HUDEP-2 (cell line): ENCODE results near the gene CUBN.

ENCODE experiments used
- DNase-seq, 76 experiments: peaks; one replicate each; lab custom pipeline; 2025; ENCODE audit not compliant: unreplicated experiment in 76 of 76; lab: John Stamatoyannopoulos, UW

Gene CUBN

DNA sequence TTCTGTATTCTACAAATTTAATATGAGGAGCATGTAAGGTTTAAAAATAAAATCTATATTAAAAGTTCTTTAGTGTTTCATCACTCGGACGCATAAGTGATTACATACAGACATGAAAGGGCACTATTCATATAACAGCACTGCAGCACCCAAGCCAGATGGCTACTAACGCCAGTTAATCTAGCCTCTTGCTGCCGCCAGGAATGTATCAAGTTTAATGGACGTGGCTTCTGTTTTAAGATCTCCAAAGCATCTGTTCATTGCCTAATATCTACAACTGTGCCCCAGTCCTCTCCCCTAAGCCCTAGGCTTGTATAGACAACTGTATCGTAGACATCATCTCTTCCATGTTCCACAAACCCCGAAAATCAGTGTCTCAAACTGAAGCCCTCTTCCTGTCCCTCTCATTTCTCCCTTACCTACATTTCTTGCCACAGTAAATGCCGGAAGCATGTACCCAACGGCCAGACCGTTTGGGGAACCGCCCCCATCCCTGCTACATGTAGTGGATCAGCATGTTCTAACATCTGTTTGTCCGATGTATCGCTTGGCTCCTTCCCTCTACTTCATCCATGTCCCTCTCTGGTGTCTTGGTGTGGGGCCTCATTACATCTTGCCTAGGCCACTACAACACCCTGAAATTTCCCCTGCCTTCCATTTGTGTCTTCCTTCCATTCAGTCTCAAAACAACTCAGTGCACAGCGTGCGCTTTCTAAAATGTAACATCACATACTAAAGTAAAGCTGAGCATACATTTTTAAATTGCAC lies 164.9 kb downstream of the CUBN start:
- DNase-seq = no peak

DNA sequence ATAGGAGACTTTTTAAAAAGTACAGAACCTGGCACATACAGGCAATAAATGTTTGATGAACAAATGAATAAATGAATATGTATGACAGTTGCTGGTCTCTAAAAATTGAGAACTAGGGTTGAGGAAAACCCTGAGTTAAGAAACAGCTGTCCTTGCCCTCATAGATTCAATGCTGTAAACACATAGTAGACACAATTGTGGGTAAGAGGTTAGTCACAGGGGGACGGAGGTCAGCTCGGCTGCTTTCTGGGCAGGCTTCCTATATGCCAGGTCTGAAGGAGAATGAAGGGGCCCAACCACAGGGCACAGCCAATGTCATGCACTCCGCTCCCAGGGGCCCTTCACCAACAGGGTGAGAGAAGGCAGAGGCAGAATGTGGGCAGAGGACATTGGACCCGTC lies 169.1 kb downstream of the CUBN start:
- no peak for DNase-seq

DNA sequence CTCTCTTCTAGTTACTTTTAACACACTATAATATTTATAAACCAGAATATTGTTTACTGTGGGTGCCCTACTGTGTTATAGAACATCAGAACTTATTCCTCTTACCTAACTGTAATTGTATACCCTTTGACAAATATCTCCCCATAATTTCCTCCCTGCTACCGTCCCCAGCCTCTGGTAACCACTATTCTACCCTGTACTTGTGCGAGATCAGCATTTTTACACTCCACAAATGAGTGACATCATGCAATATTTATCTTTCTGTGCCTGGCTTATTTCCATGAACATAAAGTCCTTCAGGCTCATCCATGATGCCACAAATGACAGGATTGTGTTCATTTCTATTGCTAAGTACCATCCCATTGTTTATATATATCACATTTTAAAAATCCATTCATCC lies 172.6 kb downstream of the CUBN start:
- no peak for DNase-seq

DNA sequence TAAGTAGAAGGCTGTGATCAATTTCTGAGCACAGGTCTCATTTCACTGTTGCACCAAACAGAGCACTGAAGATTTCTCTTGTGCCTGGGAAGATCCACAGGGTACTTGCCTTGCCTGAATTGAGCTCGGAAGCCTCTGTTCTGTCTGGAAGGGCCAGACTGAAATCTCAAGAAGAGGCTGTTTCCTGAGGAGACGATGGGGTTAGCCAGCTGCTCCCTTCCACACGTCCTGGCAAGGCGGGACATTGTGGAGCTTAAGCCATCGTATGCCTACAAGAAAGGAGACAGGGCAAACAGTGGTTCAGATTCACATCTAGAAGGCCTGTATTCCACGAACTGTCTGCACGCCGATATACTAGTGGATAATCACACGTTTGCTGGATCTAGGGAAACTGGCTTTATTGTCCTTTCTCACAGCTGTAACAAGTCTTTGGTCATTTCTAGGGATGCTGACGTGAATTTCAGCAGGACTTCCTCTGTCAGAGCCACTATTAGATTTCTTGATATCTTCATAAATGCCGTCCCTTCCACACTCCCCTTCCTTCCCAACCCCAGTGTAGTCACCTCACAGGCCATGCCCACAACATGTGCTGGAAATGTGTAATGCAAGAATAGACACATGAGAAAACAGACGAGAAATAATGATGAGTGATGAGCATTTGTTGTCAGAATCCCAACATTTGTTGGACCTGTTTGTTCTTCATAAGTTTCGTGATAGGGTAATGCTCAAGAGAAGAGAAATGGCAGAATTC lies 175.2 kb downstream of the CUBN start:
- DNase-seq = no peak

DNA sequence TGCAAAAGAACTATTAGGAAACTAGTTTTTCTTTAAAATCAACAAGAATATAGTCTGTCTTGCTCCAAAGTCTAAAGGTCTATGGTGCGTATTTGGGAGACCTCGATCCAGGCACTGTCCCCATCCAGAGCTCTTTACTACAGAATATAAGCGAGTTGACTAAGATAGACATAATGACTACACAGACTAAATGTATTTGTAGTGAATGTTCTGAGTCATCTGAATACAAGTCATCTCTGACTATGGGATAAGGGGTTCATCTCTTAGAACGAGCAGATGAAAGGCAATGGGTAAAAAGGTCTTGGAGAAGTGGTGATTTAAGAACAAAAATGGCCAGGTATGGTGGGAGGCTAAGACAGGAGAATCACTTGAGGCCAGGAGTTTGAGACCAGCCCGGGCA lies 176.3 kb downstream of the CUBN start:
- no peak for DNase-seq

DNA sequence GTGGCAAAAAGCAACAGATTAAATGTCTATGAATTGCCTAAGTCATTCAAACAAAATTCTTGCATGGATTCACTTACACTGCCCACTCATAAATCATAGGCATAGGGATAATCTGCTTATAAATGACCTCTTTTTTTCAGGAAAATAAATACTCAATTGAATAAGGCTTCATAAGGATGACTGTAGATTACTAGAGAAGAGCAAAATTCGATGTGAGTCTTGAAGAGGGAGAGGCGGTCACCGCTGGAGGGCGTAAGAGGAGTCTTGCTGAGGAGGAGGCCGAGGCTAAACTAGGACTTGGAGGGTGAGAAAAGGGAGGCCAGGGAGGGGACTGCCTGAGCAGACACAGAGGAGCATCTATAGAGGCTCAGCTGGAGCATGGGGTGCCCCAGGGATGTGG lies 177.0 kb downstream of the CUBN start:
- DNase-seq = peak in 1 of 76 experiments; percentile 2

DNA sequence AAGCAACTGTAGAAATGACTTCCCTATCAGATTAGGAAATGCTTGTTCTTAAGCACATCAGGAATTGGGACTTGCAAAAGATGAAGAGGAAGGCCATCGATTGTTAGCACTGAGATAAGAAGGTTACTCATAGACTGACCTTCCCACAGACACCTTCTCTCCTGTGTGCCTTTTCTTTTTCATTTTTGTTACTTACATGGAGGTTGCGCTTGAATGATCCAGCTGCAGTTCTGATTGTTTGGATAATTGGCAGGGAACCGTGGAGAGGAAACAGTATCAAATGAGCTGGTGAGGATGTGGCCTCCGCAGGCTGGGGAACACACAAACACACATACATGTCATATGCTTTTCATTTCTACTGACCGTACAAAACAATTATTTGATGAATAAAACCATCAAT lies 177.5 kb downstream of the CUBN start:
- no peak for DNase-seq

DNA sequence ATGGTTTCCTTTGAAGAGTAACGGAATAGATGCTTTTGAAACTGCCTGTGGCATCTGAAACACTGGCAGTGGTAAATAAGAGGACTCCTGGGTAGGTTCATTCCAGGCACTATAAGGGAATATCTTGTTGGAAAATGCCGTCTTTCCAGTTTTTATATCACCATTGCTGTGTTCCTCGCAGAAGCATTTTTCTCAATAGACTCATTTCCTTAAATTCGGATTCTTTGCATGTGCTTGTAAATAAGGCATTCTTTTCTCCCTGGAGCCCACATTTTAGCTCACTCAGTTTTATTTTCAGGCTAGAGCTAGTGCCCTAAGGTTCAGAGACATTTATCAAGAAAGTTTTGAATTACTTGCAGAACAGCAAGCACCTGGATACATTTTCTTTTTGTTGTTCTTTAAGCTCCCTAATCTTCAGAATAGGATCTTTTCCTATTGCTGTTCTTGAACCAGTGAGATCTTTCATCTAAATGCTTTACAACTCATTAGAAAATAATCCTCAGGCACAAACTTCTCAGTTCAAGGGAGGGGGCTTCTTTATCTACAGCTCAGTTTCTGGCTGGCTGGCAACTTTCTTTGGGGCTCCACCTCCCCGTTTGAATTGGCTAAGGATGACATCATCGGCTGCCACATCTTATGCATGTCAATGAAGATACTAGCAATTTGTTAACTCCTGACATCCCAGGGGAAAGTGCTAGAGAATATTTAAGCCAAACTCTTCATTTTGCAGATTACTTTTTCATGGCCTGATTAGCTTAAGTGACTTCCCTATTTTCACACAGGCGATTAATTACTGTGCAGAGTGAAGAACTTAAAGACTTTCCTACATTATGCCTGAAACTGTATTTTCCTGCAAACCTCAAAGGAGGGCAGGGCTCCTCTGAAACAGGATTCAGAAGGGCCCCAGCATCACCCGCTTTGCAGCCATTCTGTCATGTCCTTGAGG lies 178.7 kb downstream of the CUBN start:
- no peak for DNase-seq

DNA sequence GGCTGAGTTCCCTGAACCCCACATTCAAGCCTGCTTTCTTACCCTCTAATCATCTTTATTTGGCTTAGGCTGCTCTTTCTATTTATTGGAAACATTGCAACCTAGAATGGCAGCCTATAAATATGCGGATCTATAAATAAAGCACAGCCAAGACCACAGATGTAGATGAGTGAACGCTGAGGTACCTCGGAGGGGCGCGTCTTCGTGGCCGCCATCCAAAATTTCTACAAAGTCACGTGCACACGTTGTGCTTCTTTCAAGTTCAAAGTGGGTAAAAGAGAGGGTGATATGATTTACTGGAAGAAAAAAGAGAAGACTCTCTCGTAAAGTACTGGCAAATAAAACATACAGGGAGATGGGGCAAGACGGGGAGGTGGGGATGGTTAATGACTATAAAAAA lies 179.8 kb downstream of the CUBN start:
- no peak for DNase-seq

DNA sequence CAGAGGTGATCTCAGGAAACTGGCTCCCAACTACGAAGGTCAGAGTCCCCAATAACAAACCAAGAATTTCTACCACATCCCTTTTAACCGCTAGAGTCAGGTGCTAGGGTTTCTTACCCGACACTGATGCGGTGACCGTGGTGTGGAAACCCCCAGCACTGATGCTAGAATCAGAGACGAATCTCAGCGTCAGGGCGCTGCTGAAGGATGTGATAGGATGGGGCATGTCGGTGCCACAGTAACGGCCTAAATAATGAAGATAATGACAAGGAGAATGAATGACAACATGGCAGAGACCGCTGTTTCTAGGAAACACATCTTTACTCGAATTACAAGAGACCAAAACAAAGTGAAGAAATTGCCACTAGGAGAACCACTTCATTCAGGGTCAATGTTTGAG lies 181.2 kb downstream of the CUBN start:
- DNase-seq = no peak

DNA sequence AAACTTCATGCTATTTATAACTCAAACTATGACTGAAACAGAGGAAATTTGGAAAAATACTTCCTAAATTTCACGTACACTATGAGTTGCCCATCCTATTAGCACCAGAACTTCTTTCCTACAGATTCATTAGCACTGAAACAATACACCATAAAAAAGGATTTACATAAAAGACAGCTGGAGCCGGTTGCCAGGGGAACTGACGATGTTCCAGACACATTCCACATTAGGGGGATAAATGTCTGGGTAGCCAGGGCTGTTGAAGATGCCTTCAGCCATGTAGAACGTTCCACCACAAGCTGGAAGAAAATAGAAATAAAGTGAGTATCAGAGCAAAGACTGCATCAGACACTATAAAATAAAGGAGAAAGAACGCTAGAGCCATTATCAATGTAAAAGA lies 182.5 kb downstream of the CUBN start:
- DNase-seq = no peak

DNA sequence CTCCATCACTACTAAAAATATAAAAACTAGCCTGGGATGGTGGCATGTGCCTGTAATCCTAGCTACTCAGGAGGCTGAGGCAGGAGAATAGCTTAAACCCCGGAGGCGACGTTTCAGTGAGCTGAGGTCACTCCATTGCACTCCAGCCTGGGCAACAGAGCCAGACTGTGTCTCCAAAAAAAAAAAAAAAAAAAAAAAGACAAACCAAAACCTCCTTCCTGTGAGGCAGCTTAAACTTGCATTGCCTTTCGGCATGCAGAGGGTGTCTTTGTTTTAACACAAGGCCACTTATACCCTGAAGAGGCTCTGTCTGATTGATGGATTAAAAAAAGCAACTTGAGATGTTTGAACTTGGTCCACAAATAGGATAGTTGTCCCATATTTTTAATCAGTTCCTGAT lies 184.0 kb downstream of the CUBN start:
- DNase-seq = no peak

DNA sequence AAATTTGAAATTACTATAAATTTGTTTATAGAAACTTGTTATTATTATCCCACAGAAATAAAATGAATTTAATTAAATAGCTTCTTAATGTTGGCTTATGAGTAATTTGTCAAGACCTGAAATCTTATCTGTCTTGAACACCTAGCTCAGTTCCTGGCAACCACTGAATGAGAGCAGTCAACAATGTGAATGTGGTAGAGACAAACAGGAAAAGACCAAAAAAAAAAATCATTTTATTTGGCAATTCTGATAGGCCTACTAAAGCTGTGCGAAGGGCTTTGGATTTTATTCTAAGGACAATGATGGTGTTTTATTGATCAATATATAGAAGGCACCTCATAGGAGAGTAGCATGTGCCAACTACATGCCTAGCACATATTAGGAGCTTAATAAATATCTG lies 184.6 kb downstream of the CUBN start:
- DNase-seq = no peak

DNA sequence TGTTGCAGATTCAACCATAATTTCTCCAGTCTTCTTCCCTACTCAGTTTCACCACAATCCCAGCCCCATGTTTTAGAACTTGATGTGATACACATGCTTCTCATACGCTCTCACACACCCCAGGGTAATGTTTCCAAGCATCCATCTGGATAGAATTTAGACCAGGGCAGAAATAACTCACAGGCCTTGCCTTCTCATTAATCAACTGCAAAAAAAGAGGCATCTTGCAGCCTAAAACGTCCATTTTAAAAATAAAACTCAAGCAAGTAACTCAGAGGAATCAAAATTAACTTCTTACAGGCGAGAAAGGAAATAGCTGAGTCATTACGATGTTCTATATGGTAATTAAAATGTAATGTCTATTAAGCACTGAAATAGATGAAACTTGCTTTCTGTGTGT lies 185.2 kb downstream of the CUBN start:
- no peak for DNase-seq

DNA sequence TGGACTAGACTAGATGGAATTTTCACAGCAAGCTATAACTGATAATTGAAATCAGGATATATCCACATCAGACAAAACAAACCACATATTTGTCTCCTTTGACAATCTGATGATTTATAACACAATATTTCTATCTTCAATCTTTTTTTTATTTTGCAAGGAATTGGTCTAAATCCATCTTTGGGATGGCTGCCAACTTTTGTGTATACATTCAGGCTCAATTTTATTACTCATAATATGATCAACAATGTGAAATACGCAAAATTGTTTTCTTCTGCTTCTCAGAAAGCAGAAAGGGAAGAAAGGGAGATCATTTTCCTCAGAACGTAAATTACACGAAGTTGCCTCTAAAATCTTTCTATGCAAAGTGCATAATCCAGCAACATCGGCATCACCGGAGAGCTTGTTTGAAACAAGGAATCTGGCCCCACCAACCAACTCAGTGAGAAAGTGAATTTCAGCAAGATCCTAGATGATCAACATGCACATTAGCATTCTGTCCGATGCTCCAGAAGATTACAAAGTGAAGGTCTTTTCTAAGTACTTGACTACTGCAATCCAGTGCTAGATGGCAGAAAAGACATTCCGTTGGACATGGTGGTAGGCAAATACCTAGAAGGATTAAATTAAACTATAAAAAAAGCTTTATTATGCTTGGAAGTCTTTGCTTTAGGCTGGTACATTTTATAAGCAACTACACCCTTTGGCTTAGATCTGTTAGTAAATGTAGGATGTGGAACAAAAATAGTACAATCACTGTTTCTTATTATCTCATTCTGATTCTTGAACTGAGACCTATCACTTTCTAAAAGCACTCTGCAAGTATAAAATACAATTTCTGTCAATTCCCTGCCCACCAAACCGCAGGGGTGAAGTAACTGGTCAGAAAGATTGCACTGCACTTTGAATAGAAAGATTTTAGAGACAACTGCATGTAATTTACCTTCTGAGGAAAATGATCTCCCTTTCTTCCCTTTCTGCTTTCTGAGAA lies 186.0 kb downstream of the CUBN start:
- DNase-seq = no peak

DNA sequence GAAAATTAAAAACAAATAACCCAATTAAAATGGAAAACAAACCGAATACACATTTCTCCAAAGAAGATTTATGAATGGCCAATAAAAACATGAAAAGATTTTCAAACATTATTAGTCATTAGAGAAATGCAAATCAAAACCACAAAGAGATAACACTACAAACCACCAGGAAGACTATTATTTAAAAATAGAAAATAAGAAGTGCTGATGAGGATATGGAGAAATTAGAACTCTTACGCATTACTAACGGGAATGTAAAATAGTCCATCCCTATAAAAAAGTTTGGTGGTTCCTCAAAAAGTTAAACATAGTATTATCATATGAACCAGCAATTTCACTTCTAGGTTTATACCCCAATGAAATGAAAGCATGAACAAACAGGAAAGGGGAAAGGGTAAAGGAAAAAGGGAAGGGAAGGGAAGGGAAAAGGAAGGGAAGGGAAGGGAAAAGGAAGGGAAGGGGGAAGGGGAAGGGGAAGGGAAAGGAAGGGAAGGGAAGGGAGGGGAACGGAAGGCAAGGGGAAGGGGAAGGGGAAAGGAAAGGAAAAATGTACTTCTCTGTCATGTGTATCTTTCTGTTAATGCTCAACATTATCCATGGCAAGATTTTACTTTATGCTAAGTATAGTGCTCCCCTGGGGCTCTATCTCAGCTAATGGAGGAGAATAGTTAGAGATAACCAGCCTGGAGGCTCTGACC lies 187.1 kb downstream of the CUBN start:
- no peak for DNase-seq

DNA sequence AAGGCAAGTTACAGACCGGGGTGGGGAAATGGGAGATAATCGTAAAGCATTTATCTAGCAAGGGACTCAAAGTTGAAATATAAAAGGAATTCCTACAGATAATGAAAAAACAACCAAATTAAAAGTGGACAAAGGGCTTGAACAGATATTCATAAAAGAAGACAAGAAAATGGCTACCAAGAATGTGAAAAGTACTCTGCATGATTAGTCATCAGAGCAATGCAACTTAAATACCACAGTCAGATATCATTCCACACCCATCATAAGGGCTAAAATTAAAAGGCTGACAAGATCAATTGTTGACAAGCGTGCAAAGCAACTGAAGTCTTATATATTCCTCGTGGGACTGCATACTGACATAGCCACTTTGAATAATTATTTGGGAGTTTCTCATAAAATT lies 187.7 kb downstream of the CUBN start:
- no peak for DNase-seq

DNA sequence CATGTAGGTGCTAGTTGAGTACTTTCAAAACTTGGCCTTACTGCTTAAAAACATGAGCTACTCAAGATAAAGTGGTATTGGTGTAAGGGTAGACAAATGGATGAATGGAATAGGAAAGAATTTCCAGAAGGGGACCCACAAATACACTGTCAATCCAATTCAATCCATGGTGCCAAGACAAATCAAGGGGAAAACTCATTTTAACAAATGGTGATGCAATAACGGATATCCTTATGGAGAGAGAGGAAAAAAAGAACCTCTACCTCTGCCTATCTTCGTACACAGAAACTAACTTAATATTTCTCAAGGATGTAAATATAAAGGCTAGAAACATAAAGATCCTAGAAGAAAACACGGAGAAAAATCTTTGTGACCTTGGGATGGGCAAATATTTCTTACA lies 188.5 kb downstream of the CUBN start:
- DNase-seq = no peak

DNA sequence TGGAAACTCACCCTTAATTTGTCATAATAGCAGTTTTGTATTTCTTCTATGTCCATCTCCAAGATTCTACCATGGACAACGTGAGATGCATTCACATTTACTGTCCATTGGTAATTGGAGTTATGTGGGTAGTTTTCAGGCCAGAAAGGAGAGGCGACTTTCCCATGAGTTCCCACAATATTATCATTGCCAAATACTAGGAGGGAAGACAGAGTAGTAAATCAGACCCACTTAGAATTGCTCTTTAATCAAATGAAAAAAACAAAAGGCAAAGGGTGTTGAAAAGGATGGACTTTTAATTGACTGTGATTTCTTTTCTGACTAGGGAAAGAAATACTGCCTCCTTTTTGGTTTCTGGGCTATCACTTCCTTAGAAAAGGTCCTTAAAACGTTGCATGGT lies 190.7 kb downstream of the CUBN start:
- no peak for DNase-seq

DNA sequence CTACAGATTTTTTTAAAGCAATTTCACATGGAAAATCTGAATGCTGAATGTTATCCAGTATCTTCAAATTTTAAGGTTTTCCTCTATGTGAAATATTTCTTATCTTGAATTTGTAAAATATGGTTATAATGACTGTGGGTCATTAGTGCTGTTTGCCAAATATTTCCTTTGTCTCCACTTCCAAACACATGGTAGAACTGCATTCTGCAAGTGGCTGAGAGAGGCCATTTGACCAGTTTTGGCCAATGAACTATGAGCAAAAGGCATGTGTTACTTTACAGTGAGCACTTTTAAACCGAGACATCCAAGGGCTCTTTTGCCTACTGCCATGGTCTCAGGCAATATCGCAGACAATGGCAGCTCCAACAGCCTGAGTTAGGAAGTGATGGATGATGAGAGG lies 195.2 kb downstream of the CUBN start:
- DNase-seq = no peak
